ENCODE data around the gene LRRC4B.
A peak's percentile ranks its signal among the peaks of the same experiment; 100 is the strongest.
"Not testable (repeated sequence)": the region's sequence is repeated elsewhere in the genome, so short reads cannot be mapped to it uniquely, and the experiment has no call there.

The LRRC4B gene

GRCh38 chr19:50551034-50551714 lies 17.1 kb downstream of the LRRC4B start:
- DNase-seq: no peak

GRCh38 chr19:50550594-50550966 lies 17.7 kb downstream of the LRRC4B start:
- no peak for DNase-seq

GRCh38 chr19:50549927-50550593 lies 18.2 kb downstream of the LRRC4B start:
- DNase-seq: no peak

GRCh38 chr19:50549059-50549926 lies 18.9 kb downstream of the LRRC4B start:
- no peak for DNase-seq

GRCh38 chr19:50548191-50549058 lies 19.8 kb downstream of the LRRC4B start:
- no peak for DNase-seq

GRCh38 chr19:50547385-50548190 lies 20.6 kb downstream of the LRRC4B start:
- DNase-seq: no peak

GRCh38 chr19:50546527-50547221 lies 21.6 kb downstream of the LRRC4B start:
- no peak for DNase-seq

GRCh38 chr19:50542943-50543342 lies 25.3 kb downstream of the LRRC4B start:
- DNase-seq: no peak

GRCh38 chr19:50537769-50538230 lies 30.4 kb downstream of the LRRC4B start:
- peak; percentile 69 for DNase-seq

- no peak for DNase-seq
Measured at GRCh38 chr19:50537306-50537685, 30.9 kb downstream of the LRRC4B start.

- no peak for DNase-seq
Measured at GRCh38 chr19:50536662-50537305, 31.5 kb downstream of the LRRC4B start.

GRCh38 chr19:50535672-50536187 lies 32.5 kb downstream of the LRRC4B start:
- no peak for DNase-seq

GRCh38 chr19:50534478-50534877 lies 33.8 kb downstream of the LRRC4B start:
- no peak for DNase-seq

- DNase-seq: no peak
Measured at GRCh38 chr19:50532952-50533351, 35.3 kb downstream of the LRRC4B start.

GRCh38 chr19:50531171-50531612 lies 37.0 kb downstream of the LRRC4B start:
- no peak for DNase-seq

- DNase-seq: not testable (repeated sequence)
Measured at GRCh38 chr19:50528052-50528451, 40.2 kb downstream of the LRRC4B start.

- DNase-seq: no peak
Measured at GRCh38 chr19:50522881-50523280, 45.4 kb downstream of the LRRC4B start.

GRCh38 chr19:50520822-50521465 lies 47.3 kb downstream of the LRRC4B start:
- DNase-seq: no peak

GRCh38 chr19:50519006-50519575 lies 49.1 kb downstream of the LRRC4B start:
- DNase-seq: no peak

Data from activated CD4-positive, alpha-beta T cell treated with anti-CD3 and anti-CD28 coated beads, Interleukin-2, amount 50 U/mL, for 16 hours (primary cell).